Neural cell (in vitro differentiated cells): ENCODE data around the gene PDGFB.

ENCODE experiments used
- EP300 ChIP-seq: fragments of 450-650 bp; conservative IDR thresholded peaks from 2 replicates; pipeline ENCODE4 v1.6.1; 2014; ENCODE audit warnings: antibody characterized with exemption, mild to moderate bottlenecking, moderate library complexity; ENCODE audit not compliant: poor library complexity, severe bottlenecking
- REST ChIP-seq: IDR thresholded peaks from 2 replicates; pipeline ENCODE4 v1.6.1; 2012; ENCODE audit warnings: borderline replicate concordance
- TAF1 ChIP-seq: IDR thresholded peaks from 2 replicates; pipeline ENCODE4 v1.6.1; 2012; ENCODE audit warnings: low read depth
- TF ChIP-seq, protein P1 (sequence below): fragments of 450-650 bp; IDR thresholded peaks from 2 replicates; pipeline ENCODE4 v1.5.1; 2014; ENCODE audit warnings: antibody characterized with exemption, mild to moderate bottlenecking, moderate library complexity; ENCODE audit not compliant: poor library complexity, severe bottlenecking

DNA sequence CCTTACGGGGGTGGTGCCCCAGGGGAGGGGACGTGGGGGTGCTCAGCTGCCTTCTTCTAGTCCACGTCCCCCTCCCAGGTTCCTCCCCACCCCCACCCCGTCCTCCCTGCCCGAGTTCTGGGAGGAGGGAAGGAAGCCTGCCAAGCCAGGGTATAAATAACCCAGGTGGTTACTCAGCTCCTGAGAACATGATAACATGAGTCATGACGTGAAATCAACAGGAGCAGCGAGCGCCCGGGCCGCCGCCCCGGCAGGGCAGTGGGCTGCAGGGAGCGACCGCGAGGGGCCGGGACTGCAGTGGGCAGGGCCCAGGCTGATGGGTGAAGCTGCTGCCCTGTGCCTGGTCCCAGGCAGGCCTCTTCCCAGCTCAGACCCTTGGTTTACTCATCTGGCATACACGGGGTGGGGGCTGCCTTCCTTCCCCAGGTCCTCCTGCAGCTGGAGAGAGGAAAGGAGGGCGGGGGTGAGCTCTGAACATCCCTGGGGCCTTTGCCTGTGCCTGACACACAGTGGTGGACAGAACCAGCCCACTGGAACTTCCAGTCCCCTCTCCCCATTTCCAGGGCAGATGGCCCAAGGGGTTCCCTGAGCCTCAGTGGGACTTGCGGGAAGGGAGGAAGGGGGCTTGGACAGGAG is 8.8 kb upstream of the PDGFB start:
- TF ChIP-seq, protein P1, sequence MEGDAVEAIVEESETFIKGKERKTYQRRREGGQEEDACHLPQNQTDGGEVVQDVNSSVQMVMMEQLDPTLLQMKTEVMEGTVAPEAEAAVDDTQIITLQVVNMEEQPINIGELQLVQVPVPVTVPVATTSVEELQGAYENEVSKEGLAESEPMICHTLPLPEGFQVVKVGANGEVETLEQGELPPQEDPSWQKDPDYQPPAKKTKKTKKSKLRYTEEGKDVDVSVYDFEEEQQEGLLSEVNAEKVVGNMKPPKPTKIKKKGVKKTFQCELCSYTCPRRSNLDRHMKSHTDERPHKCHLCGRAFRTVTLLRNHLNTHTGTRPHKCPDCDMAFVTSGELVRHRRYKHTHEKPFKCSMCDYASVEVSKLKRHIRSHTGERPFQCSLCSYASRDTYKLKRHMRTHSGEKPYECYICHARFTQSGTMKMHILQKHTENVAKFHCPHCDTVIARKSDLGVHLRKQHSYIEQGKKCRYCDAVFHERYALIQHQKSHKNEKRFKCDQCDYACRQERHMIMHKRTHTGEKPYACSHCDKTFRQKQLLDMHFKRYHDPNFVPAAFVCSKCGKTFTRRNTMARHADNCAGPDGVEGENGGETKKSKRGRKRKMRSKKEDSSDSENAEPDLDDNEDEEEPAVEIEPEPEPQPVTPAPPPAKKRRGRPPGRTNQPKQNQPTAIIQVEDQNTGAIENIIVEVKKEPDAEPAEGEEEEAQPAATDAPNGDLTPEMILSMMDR, result no peak
- TF ChIP-seq EP300, result no peak
- TF ChIP-seq TAF1, result no peak
- no peak for TF ChIP-seq REST
